Lower leg skin (tissue), 3 donors: ENCODE results near the gene STX10.

Source experiments
- POLR2A ChIP-seq, 2 donors: fragments of 450-650 bp; IDR thresholded peaks; one replicate each; pipeline ENCODE4 v1.6.1; 2016 to 2017; ENCODE audit warnings: antibody characterized with exemption in 2 of 2, mild to moderate bottlenecking in 1 of 2, moderate library complexity in 1 of 2
- TF ChIP-seq, protein P1 (sequence below), 3 donors: fragments of 450-650 bp; IDR thresholded peaks; one replicate each; pipeline ENCODE4 v1.5.1; 2016; ENCODE audit warnings: antibody characterized with exemption in 3 of 3, mild to moderate bottlenecking in 3 of 3, moderate library complexity in 2 of 3

GRCh38 chr19:13173139-13173737 lies 23.1 kb upstream of the STX10 start:
- TF ChIP-seq POLR2A (IDR thresholded peaks at IDR 0.05): no peak
- TF ChIP-seq, protein P1, sequence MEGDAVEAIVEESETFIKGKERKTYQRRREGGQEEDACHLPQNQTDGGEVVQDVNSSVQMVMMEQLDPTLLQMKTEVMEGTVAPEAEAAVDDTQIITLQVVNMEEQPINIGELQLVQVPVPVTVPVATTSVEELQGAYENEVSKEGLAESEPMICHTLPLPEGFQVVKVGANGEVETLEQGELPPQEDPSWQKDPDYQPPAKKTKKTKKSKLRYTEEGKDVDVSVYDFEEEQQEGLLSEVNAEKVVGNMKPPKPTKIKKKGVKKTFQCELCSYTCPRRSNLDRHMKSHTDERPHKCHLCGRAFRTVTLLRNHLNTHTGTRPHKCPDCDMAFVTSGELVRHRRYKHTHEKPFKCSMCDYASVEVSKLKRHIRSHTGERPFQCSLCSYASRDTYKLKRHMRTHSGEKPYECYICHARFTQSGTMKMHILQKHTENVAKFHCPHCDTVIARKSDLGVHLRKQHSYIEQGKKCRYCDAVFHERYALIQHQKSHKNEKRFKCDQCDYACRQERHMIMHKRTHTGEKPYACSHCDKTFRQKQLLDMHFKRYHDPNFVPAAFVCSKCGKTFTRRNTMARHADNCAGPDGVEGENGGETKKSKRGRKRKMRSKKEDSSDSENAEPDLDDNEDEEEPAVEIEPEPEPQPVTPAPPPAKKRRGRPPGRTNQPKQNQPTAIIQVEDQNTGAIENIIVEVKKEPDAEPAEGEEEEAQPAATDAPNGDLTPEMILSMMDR (IDR thresholded peaks at IDR 0.05): no peak
